Measurements from ENCODE around the gene SCP2.
A peak's percentile ranks its signal among the peaks of the same experiment; 100 is the strongest.

SCP2 gene

DNA sequence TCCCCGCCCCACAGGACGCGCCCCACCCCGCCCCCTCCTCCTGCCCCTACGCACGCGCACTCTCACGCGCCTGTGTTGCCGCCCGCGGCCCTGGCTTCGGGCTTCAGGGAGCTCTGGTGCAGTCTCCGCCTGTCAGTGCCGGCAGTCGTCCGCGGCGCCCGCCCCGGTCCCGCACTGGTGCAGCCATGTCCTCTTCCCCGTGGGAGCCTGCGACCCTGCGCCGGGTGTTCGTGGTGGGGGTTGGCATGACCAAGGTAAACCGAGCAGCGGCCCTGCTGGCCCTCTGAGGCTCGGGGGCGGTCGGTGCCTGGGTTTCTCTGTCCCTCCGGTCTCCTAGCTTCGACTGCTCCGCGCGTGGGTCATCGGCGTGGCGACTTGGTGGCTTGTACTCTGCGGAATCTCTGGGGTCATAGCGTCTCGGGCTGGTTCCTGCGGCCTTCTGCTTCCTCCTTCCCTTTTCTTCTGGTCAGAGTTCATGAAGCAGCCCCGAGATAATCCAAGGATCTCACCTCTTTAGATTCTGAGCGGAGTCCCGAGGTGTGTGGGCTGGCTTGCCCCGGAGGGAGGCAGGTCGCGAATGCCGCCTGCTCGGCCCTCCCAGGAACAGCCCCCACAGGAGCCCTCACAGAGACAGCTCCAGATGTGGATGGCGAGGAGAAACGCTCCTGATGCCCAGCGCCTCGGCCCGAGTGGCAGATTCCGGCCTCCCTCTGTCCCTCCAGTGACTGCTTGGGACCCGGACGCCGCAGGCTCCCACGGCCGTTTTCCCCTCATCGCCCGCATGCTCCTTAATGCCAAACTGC is at the start of gene SCP2:
TSS of gene SCP2 (plus strand) at position 65 of the 803 bp plus-strand sequence. CDS start at position 186, 121 bp downstream.
- peak; percentile 90 for ATAC-seq
- TF ChIP-seq TOX (CRISPR knock-in tag; IDR thresholded peaks at IDR 0.05; ENCODE audit: borderline replicate concordance) (no peak), RARB (CRISPR knock-in tag; IDR thresholded peaks at IDR 0.05) (no peak), ZNF8 (CRISPR knock-in tag; IDR thresholded peaks at IDR 0.05) (no peak), SNAI2 (CRISPR knock-in tag; IDR thresholded peaks at IDR 0.05) (no peak), ZNF565 (CRISPR knock-in tag; conservative IDR thresholded peaks at IDR 0.05; ENCODE audit: low read depth) (no peak), ZC3H10 (CRISPR knock-in tag; IDR thresholded peaks at IDR 0.05) (no peak), ARNTL (CRISPR knock-in tag; IDR thresholded peaks at IDR 0.05; ENCODE audit: borderline replicate concordance, low read depth) (no peak)
- TF ChIP-seq, protein P1, sequence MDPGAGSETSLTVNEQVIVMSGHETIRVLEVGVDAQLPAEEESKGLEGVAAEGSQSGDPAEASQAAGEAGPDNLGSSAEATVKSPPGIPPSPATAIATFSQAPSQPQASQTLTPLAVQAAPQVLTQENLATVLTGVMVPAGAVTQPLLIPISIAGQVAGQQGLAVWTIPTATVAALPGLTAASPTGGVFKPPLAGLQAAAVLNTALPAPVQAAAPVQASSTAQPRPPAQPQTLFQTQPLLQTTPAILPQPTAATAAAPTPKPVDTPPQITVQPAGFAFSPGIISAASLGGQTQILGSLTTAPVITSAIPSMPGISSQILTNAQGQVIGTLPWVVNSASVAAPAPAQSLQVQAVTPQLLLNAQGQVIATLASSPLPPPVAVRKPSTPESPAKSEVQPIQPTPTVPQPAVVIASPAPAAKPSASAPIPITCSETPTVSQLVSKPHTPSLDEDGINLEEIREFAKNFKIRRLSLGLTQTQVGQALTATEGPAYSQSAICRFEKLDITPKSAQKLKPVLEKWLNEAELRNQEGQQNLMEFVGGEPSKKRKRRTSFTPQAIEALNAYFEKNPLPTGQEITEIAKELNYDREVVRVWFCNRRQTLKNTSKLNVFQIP (CRISPR knock-in tag; IDR thresholded peaks at IDR 0.05; ENCODE audit: borderline replicate concordance, low read depth), result no peak
- TF ChIP-seq, protein P2, sequence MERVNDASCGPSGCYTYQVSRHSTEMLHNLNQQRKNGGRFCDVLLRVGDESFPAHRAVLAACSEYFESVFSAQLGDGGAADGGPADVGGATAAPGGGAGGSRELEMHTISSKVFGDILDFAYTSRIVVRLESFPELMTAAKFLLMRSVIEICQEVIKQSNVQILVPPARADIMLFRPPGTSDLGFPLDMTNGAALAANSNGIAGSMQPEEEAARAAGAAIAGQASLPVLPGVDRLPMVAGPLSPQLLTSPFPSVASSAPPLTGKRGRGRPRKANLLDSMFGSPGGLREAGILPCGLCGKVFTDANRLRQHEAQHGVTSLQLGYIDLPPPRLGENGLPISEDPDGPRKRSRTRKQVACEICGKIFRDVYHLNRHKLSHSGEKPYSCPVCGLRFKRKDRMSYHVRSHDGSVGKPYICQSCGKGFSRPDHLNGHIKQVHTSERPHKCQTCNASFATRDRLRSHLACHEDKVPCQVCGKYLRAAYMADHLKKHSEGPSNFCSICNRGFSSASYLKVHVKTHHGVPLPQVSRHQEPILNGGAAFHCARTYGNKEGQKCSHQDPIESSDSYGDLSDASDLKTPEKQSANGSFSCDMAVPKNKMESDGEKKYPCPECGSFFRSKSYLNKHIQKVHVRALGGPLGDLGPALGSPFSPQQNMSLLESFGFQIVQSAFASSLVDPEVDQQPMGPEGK (CRISPR knock-in tag; IDR thresholded peaks at IDR 0.05; ENCODE audit: borderline replicate concordance), result no peak

DNA sequence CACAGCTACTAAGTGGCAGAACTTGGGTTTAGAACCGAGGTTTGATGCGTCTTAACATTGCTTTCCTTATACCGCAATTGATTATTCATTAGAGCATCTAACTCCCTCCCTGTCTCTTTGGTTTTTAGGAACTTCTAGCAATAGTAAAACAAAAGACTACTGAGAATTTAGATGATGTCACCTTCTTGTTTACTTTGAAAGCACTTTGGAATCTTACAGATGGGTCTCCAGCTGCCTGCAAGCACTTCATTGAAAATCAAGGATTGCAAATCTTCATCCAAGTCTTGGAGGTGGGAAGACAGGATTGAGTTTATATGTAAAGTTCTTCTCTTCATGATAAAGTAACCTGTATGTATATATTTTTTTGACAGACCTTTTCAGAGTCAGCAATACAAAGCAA is 49.5 kb upstream of the SCP2 start:
- no peak for TF ChIP-seq ZNF565 (CRISPR knock-in tag; conservative IDR thresholded peaks at IDR 0.05; ENCODE audit: low read depth)
- no peak for TF ChIP-seq RARB (CRISPR knock-in tag; IDR thresholded peaks at IDR 0.05)
- ATAC-seq, result no peak

DNA sequence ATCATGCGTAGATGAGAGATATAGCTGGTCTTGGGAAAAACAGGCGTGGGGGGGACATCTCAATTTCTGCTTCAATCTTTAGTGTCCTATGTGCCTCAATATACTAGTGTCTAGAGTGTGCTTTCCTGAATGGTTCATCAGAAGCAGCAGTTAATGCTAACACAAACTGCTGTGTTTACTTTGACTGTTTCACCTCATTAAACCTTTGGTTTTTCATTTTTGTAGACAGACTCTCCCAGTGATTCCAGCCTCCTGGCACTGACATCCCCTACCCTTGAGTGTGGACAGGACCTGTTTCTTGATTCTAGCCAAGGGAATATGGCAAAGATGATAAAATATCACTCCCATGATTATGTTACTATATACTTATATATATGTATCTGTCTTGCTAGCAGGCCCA is 46.9 kb upstream of the SCP2 start:
- ATAC-seq, result no peak
- TF ChIP-seq, protein P2 (CRISPR knock-in tag; IDR thresholded peaks at IDR 0.05; ENCODE audit: borderline replicate concordance), result no peak
- TF ChIP-seq ZNF565 (CRISPR knock-in tag; conservative IDR thresholded peaks at IDR 0.05; ENCODE audit: low read depth) (no peak), GLIS3 (CRISPR knock-in tag; IDR thresholded peaks at IDR 0.05) (no peak), TCF4 (CRISPR knock-in tag; IDR thresholded peaks at IDR 0.05; ENCODE audit: borderline replicate concordance) (no peak)

GRCh38 chr1:52887483-52887882 is 39.6 kb upstream of the SCP2 start:
- no peak for TF ChIP-seq ISL1 (CRISPR knock-in tag; IDR thresholded peaks at IDR 0.05)
- TF ChIP-seq ZFP30 (CRISPR knock-in tag; IDR thresholded peaks at IDR 0.05), result no peak
- TF ChIP-seq ZC3H10 (CRISPR knock-in tag; IDR thresholded peaks at IDR 0.05), result no peak
- TF ChIP-seq TSHZ2 (CRISPR knock-in tag; IDR thresholded peaks at IDR 0.05), result no peak
- no peak for TF ChIP-seq RARB (CRISPR knock-in tag; IDR thresholded peaks at IDR 0.05)
- TF ChIP-seq ZNF70 (CRISPR knock-in tag; IDR thresholded peaks at IDR 0.05), result no peak
- TF ChIP-seq PPARA (CRISPR knock-in tag; IDR thresholded peaks at IDR 0.05; ENCODE audit: borderline replicate concordance), result no peak
- TF ChIP-seq, protein P2 (CRISPR knock-in tag; IDR thresholded peaks at IDR 0.05; ENCODE audit: borderline replicate concordance), result no peak
- TF ChIP-seq CREB5 (CRISPR knock-in tag; IDR thresholded peaks at IDR 0.05; ENCODE audit: low read depth), result no peak
- TF ChIP-seq, protein P3, sequence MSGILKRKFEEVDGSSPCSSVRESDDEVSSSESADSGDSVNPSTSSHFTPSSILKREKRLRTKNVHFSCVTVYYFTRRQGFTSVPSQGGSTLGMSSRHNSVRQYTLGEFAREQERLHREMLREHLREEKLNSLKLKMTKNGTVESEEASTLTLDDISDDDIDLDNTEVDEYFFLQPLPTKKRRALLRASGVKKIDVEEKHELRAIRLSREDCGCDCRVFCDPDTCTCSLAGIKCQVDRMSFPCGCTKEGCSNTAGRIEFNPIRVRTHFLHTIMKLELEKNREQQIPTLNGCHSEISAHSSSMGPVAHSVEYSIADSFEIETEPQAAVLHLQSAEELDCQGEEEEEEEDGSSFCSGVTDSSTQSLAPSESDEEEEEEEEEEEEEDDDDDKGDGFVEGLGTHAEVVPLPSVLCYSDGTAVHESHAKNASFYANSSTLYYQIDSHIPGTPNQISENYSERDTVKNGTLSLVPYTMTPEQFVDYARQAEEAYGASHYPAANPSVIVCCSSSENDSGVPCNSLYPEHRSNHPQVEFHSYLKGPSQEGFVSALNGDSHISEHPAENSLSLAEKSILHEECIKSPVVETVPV (CRISPR knock-in tag; IDR thresholded peaks at IDR 0.05), result no peak
- TF ChIP-seq BACH2 (CRISPR knock-in tag; IDR thresholded peaks at IDR 0.05; ENCODE audit: borderline replicate concordance), result no peak
- no peak for TF ChIP-seq ARNTL (CRISPR knock-in tag; IDR thresholded peaks at IDR 0.05; ENCODE audit: borderline replicate concordance, low read depth)
- no peak for ATAC-seq

All from SK-N-SH treated with all-trans-retinoic acid at 6 μM for 48 hours (cell line).